Ovary (tissue), 3 donors: Measurements from ENCODE around the gene C2orf92.

Experiments
- CTCF ChIP-seq, 3 donors: fragments of 450-650 bp in 2 of 3; fragments of 200-600 bp in 1 of 3; IDR thresholded peaks; one replicate each; pipeline versions ENCODE4 v1.5.1 to v1.8.0; 2016 to 2022; ENCODE audit warnings: antibody characterized with exemption in 3 of 3, mild to moderate bottlenecking in 1 of 3
- POLR2A ChIP-seq: fragments of 450-650 bp; IDR thresholded peaks from one replicate; pipeline ENCODE4 v1.6.1; 2017; ENCODE audit warnings: antibody characterized with exemption, mild to moderate bottlenecking, moderate library complexity
- donor health status: DM: no; HTN: no; CAD: no.

- TF ChIP-seq CTCF (IDR thresholded peaks at IDR 0.05) = no peak
- TF ChIP-seq POLR2A = no peak
Observed at GRCh38 chr2:97716695-97717612, 47.4 kb downstream of the C2orf92 start.
